ENCODE data around the gene NRL.

NRL gene

GRCh38 chr14:24060984-24061913, 53.5 kb downstream of the NRL start:
- H3K9ac ChIP-seq (ENCODE audit: low read length) = no peak overlapping the region
- no peaks in the 10 kb centered on the region for H3K27me3 ChIP-seq (ENCODE audit: low read depth, low read length)
- H3K79me2 ChIP-seq (ENCODE audit: low read length) = no peaks in the 10 kb centered on the region
- no peak overlapping the region for H3K27ac ChIP-seq (ENCODE audit: low read length)
- H3K9me3 ChIP-seq (ENCODE audit: insufficient read depth, low read length) = no peaks in the 10 kb centered on the region
- TF ChIP-seq CTCF (IDR thresholded peaks at IDR 0.05; ENCODE audit: low read depth, low read length) (no peak), EZH2phosphoT487 (IDR thresholded peaks at IDR 0.05; ENCODE audit: low read depth) (no peak)
- H3K36me3 ChIP-seq (replicated peaks; ENCODE audit: low read depth, low read length) = no peaks in the 10 kb centered on the region
- no peaks in the 10 kb centered on the region for H3K4me1 ChIP-seq (ENCODE audit: low read length)
- H3K4me3 ChIP-seq (ENCODE audit: low read length) = no peak overlapping the region
- no peak overlapping the region for H3K4me2 ChIP-seq (ENCODE audit: low read length)
- no peaks in the 10 kb centered on the region for H4K20me1 ChIP-seq (ENCODE audit: insufficient read depth, low read length)
- no peak overlapping the region for H2AFZ ChIP-seq (ENCODE audit: low read depth, low read length)

- TF ChIP-seq CTCF (IDR thresholded peaks at IDR 0.05; ENCODE audit: low read depth, low read length) (no peak), EZH2phosphoT487 (IDR thresholded peaks at IDR 0.05; ENCODE audit: low read depth) (no peak)
- no peaks in the 10 kb centered on the region for H3K79me2 ChIP-seq (ENCODE audit: low read length)
Observed at GRCh38 chr14:24060443-24060842, 54.3 kb downstream of the NRL start.

GRCh38 chr14:24059841-24060388, 54.8 kb downstream of the NRL start:
- H4K20me1 ChIP-seq (ENCODE audit: insufficient read depth, low read length) = no peaks in the 10 kb centered on the region
- no peak overlapping the region for H2AFZ ChIP-seq (ENCODE audit: low read depth, low read length)
- no peaks in the 10 kb centered on the region for H3K27me3 ChIP-seq (ENCODE audit: low read depth, low read length)
- no peaks in the 10 kb centered on the region for H3K9me3 ChIP-seq (ENCODE audit: insufficient read depth, low read length)
- no peak overlapping the region for H3K4me3 ChIP-seq (ENCODE audit: low read length)
- no peaks in the 10 kb centered on the region for H3K4me1 ChIP-seq (ENCODE audit: low read length)
- no peak overlapping the region for H3K27ac ChIP-seq (ENCODE audit: low read length)
- no peak overlapping the region for H3K9ac ChIP-seq (ENCODE audit: low read length)
- no peak for TF ChIP-seq CTCF (IDR thresholded peaks at IDR 0.05; ENCODE audit: low read depth, low read length)
- no peak for TF ChIP-seq EZH2phosphoT487 (IDR thresholded peaks at IDR 0.05; ENCODE audit: low read depth)
- H3K4me2 ChIP-seq (ENCODE audit: low read length) = no peak overlapping the region
- H3K36me3 ChIP-seq (replicated peaks; ENCODE audit: low read depth, low read length) = no peaks in the 10 kb centered on the region
- no peaks in the 10 kb centered on the region for H3K79me2 ChIP-seq (ENCODE audit: low read length)

More at GRCh38 chr14:24060443-24060842, 54.3 kb downstream of the NRL start:
- Histone ChIP-seq H3K9ac (ENCODE audit: low read length) (no peak overlapping the region), H4K20me1 (ENCODE audit: insufficient read depth, low read length) (no peaks in the 10 kb centered on the region), H3K4me2 (ENCODE audit: low read length) (no peak overlapping the region), H3K36me3 (replicated peaks; ENCODE audit: low read depth, low read length) (no peaks in the 10 kb centered on the region), H3K9me3 (ENCODE audit: insufficient read depth, low read length) (no peaks in the 10 kb centered on the region), H3K27me3 (ENCODE audit: low read depth, low read length) (no peaks in the 10 kb centered on the region), H2AFZ (ENCODE audit: low read depth, low read length) (no peak overlapping the region), H3K4me3 (ENCODE audit: low read length) (no peak overlapping the region), H3K4me1 (ENCODE audit: low read length) (no peaks in the 10 kb centered on the region), H3K27ac (ENCODE audit: low read length) (no peak overlapping the region)

- Histone ChIP-seq H3K9ac (ENCODE audit: low read length) (no peak overlapping the region), H3K27me3 (ENCODE audit: low read depth, low read length) (no peaks in the 10 kb centered on the region), H4K20me1 (ENCODE audit: insufficient read depth, low read length) (no peaks in the 10 kb centered on the region), H3K27ac (ENCODE audit: low read length) (no peak overlapping the region), H3K79me2 (ENCODE audit: low read length) (no peaks in the 10 kb centered on the region), H3K4me3 (ENCODE audit: low read length) (no peak overlapping the region), H3K9me3 (ENCODE audit: insufficient read depth, low read length) (no peaks in the 10 kb centered on the region), H3K4me2 (ENCODE audit: low read length) (no peak overlapping the region), H3K36me3 (replicated peaks; ENCODE audit: low read depth, low read length) (no peaks in the 10 kb centered on the region), H3K4me1 (ENCODE audit: low read length) (no peaks in the 10 kb centered on the region), H2AFZ (ENCODE audit: low read depth, low read length) (no peak overlapping the region)
- TF ChIP-seq EZH2phosphoT487 (IDR thresholded peaks at IDR 0.05; ENCODE audit: low read depth) = no peak
Observed at GRCh38 chr14:24058951-24059475, 55.7 kb downstream of the NRL start.
